Fibroblast of lung (primary cell): ENCODE measurements around the gene MAPT. TPM values are rescaled to one million over a fixed set of nuclear protein-coding genes. Genes with fewer than 3 reads are reported as not detected.

Source experiments
- DNase-seq, 2 donors: peaks; one replicate each; pipeline versions ENCODE4 v3.0.0 to v3.0.0-alpha.2; 2010; ENCODE audit warnings: low read depth in 2 of 2
- H2AFZ ChIP-seq: 2 replicates; pipeline ENCODE4 v1.5.1; 2012; ENCODE audit warnings: low read length, control low read depth, inconsistent platforms
- H3K27ac ChIP-seq: 2 replicates; pipeline ENCODE4 v1.5.1; 2011; ENCODE audit warnings: low read length, control low read depth; ENCODE audit not compliant: insufficient read depth
- H3K27me3 ChIP-seq: 2 replicates; pipeline ENCODE4 v1.5.1; 2011; ENCODE audit warnings: mild to moderate bottlenecking, low read length; ENCODE audit not compliant: control insufficient read depth, insufficient read depth
- H3K36me3 ChIP-seq: 2 replicates; pipeline ENCODE4 v1.5.1; 2011; ENCODE audit warnings: low read length; ENCODE audit not compliant: control insufficient read depth, insufficient read depth
- H3K4me1 ChIP-seq: 2 replicates; pipeline ENCODE4 v1.5.1; 2011; ENCODE audit warnings: low read length; ENCODE audit not compliant: control insufficient read depth, insufficient read depth; ENCODE audit errors: extremely low read depth
- H3K4me2 ChIP-seq: 2 replicates; pipeline ENCODE4 v1.5.1; 2011; ENCODE audit warnings: low read length, control low read depth; ENCODE audit not compliant: insufficient read depth; ENCODE audit errors: extremely low read depth
- H3K4me3 ChIP-seq, 4 experiments: fragments of 200-600 bp in 1 of 4; sonication (generic) in 1 of 4; replicated peaks in 1 of 4; 2 replicates each; pipeline ENCODE4 v1.5.1; 2011 to 2016; ENCODE audit warnings: low read length in 4 of 4, low read depth in 3 of 4, mild to moderate bottlenecking in 3 of 4, control low read depth in 2 of 4, inconsistent platforms in 1 of 4, mixed read lengths in 1 of 4; ENCODE audit not compliant: insufficient read depth in 1 of 4; ENCODE audit errors: control extremely low read depth in 1 of 4
- H3K79me2 ChIP-seq: 2 replicates; pipeline ENCODE4 v1.5.1; 2012; ENCODE audit warnings: mild to moderate bottlenecking, low read length, inconsistent platforms; ENCODE audit not compliant: control insufficient read depth, insufficient read depth
- H3K9ac ChIP-seq: 2 replicates; pipeline ENCODE4 v1.5.1; 2011; ENCODE audit warnings: mild to moderate bottlenecking, low read length, control low read depth; ENCODE audit not compliant: insufficient read depth
- H3K9me3 ChIP-seq: 2 replicates; pipeline ENCODE4 v1.5.1; 2012; ENCODE audit warnings: low read depth, low read length; ENCODE audit not compliant: control insufficient read depth, insufficient read depth
- H4K20me1 ChIP-seq: 2 replicates; pipeline ENCODE4 v1.5.1; 2011; ENCODE audit warnings: low read length; ENCODE audit not compliant: control insufficient read depth, insufficient read depth; ENCODE audit errors: extremely low read depth
- CTCF ChIP-seq, 2 donors: IDR thresholded peaks in 1 of 2; conservative IDR thresholded peaks in 1 of 2; 1 replicate in 1 of 2; 2 replicates in 1 of 2; pipeline ENCODE4 v1.5.1; 2011 to 2012; ENCODE audit warnings: low read length in 2 of 2, control low read depth in 1 of 2, inconsistent platforms in 1 of 2, low read depth in 1 of 2, mild to moderate bottlenecking in 1 of 2
- EZH2 ChIP-seq: IDR thresholded peaks from 2 replicates; pipeline ENCODE4 v1.5.1; 2012; ENCODE audit warnings: low read length, control low read depth, mild to moderate bottlenecking; ENCODE audit errors: missing control alignments
- polyA plus RNA-seq, 2 donors: library from polyadenylated mRNA; depleted of rRNA in 1 of 2; stranded (reverse) in 1 of 2; unstranded in 1 of 2; fragments of >200 nt; gene quantifications; 2 replicates each; pipeline ENCODE4 v1.2.1, GENCODE V29; 2011 to 2012; ENCODE audit warnings: missing spikeins in 1 of 2
- total RNA-seq: library from RNA; depleted of rRNA; stranded (reverse); fragments of >200 nt; gene quantifications from 2 replicates; pipeline ENCODE4 v1.2.1, GENCODE V29; 2014

The MAPT gene
- total and polyA plus RNA-seq, 2 donors (not counting 1 experiment from before 2014, with no cell fraction given) = 0.09 to 0.50 TPM

DNA sequence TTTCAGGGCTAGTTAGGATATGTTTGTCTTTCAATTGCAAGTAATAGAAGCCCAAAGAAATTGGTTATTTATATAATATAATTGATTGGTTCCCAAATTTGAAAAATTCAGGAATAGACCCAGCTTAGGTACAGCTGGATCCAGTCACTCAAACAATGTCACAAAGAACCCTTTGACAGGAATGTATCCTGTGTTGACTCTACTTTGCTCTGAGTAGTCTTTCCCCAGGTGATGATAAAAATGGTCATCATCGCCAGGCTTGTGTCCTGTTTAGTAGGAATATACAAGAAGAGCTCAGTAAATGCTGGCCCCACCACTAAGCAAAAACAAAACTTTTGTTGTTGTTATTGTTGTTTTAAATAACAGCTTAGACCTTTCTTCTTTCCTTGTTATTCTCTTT lies 35.0 kb downstream of the MAPT start:
- Histone ChIP-seq H3K79me2 (no peaks in the 10 kb centered on the region), H3K27me3 (no peaks in the 10 kb centered on the region), H3K4me2 (no peak overlapping the region), H3K4me3 (no peak overlapping the region), H3K27ac (no peak overlapping the region), H3K36me3 (no peaks in the 10 kb centered on the region), H4K20me1 (no peaks in the 10 kb centered on the region), H3K4me1 (no peaks in the 10 kb centered on the region), H3K9me3 (no peaks in the 10 kb centered on the region), H2AFZ (no peak overlapping the region), H3K9ac (no peak overlapping the region)
- DNase-seq = no peak
- TF ChIP-seq CTCF (conservative IDR thresholded peaks at IDR 0.05 in 1 of 2, IDR thresholded peaks at IDR 0.05 in 1 of 2; ENCODE audit: low read depth in 1 of 2, low read length in 2 of 2) (no peak), EZH2 (no peak)

DNA sequence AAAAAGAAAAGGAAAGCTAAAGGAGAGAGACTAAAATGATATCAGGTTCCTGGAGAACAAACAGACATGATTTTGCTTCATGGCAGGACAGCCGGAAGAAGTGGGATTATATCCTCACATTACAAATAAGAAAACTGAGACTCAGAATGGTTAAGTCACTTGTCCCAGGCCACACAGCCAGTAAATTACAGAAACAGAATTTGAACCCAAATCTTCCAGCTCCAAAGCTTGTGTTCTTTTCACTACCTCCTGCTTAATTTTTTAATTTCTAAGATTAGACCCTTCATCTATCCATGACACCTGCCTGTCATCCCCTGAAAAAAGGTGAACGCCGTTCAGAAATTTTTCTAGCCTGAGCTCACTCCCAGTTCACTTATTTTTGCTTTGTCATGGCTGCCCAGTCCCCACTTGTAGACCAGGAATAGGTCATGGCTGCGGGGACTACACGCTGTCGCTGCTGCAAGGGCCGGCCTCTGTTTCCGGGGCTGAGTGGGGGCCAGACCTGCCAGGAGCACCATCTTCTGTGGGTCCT lies 36.1 kb downstream of the MAPT start:
- H3K36me3 ChIP-seq = no peaks in the 10 kb centered on the region
- no peaks in the 10 kb centered on the region for H4K20me1 ChIP-seq
- H3K9me3 ChIP-seq = no peaks in the 10 kb centered on the region
- H3K27ac ChIP-seq = no peak overlapping the region
- no peaks in the 10 kb centered on the region for H3K79me2 ChIP-seq
- H3K4me1 ChIP-seq = no peaks in the 10 kb centered on the region
- no peak overlapping the region for H2AFZ ChIP-seq
- no peak overlapping the region for H3K4me3 ChIP-seq
- H3K27me3 ChIP-seq = no peaks in the 10 kb centered on the region
- no peak overlapping the region for H3K9ac ChIP-seq
- no peak overlapping the region for H3K4me2 ChIP-seq
- no peak for TF ChIP-seq CTCF (conservative IDR thresholded peaks at IDR 0.05 in 1 of 2, IDR thresholded peaks at IDR 0.05 in 1 of 2; ENCODE audit: low read depth in 1 of 2, low read length in 2 of 2)
- TF ChIP-seq EZH2 = no peak
- DNase-seq = no peak

- Histone ChIP-seq H3K79me2 (no peaks in the 10 kb centered on the region), H3K9ac (no peak overlapping the region), H3K4me3 (no peak overlapping the region), H3K27me3 (no peaks in the 10 kb centered on the region), H3K4me2 (no peak overlapping the region), H3K9me3 (no peaks in the 10 kb centered on the region), H3K27ac (no peak overlapping the region), H3K36me3 (no peaks in the 10 kb centered on the region), H4K20me1 (no peaks in the 10 kb centered on the region), H3K4me1 (no peaks in the 10 kb centered on the region), H2AFZ (no peak overlapping the region)
- no peak for TF ChIP-seq CTCF (conservative IDR thresholded peaks at IDR 0.05 in 1 of 2, IDR thresholded peaks at IDR 0.05 in 1 of 2; ENCODE audit: low read depth in 1 of 2, low read length in 2 of 2)
- no peak for TF ChIP-seq EZH2
- no peak for DNase-seq
Measured at GRCh38 chr17:45931677-45932076, 37.3 kb downstream of the MAPT start.
